PC-9 (cell line): ENCODE measurements around the gene NEUROG3. TPM values are rescaled to one million over a fixed set of nuclear protein-coding genes. Genes with fewer than 3 reads are reported as not detected.

Source experiments
- BruUV-seq: library from RNA; stranded (reverse); fragments of 400-500 nt; replicated peaks from 2 replicates; lab custom pipeline; 2021; lab: Mats Ljungman, UMichigan
- CTCF ChIA-PET: fragments of 300-600 bp; sonication (Branson Sonifier 250); formaldehyde crosslinking; loops from one replicate; lab custom pipeline; 2022; ENCODE audit warnings: antibody characterized with exemption; lab: Charles Lee
- POLR2A ChIA-PET: fragments of 300-600 bp; sonication (Branson Sonifier 250); formaldehyde crosslinking; loops from one replicate; lab custom pipeline; 2022; ENCODE audit warnings: antibody characterized with exemption; ENCODE audit not compliant: unreplicated experiment; lab: Charles Lee
- DNase-seq, 2 experiments: peaks; one replicate each; pipeline versions ENCODE4 v3.0.0 to v3.0.0-alpha.2; 2015 to 2022; ENCODE audit warnings: mixed read lengths in 1 of 2
- H2AFZ ChIP-seq: fragments of 200-600 bp; sonication (generic); 2 replicates; pipeline ENCODE4 v1.8.1; 2017; ENCODE audit warnings: antibody characterized with exemption
- H3F3A ChIP-seq: fragments of 200-600 bp; sonication (generic); 2 replicates; pipeline ENCODE4 v1.8.1; 2017; ENCODE audit warnings: antibody characterized with exemption, mild to moderate bottlenecking, low read depth; ENCODE audit not compliant: insufficient read depth
- H3K27ac ChIP-seq: fragments of 200-600 bp; sonication (generic); 2 replicates; pipeline ENCODE4 v1.6.1; 2016; ENCODE audit warnings: mixed run types
- H3K27me3 ChIP-seq: fragments of 200-600 bp; sonication (generic); 2 replicates; pipeline ENCODE4 v1.6.1; 2016; ENCODE audit warnings: low read depth, mixed run types; ENCODE audit not compliant: insufficient read depth
- H3K36me3 ChIP-seq: fragments of 200-600 bp; sonication (generic); 2 replicates; pipeline ENCODE4 v1.6.1; 2016; ENCODE audit warnings: low read depth, mixed run types
- H3K4me1 ChIP-seq: fragments of 200-600 bp; sonication (generic); replicated peaks from 2 replicates; pipeline ENCODE4 v1.6.1; 2016; ENCODE audit warnings: mixed run types; ENCODE audit not compliant: insufficient read depth
- H3K4me2 ChIP-seq: fragments of 200-600 bp; sonication (generic); 2 replicates; pipeline ENCODE4 v1.6.1; 2017; ENCODE audit warnings: mixed run types
- H3K4me3 ChIP-seq: fragments of 200-600 bp; sonication (generic); 2 replicates; pipeline ENCODE4 v1.6.1; 2016; ENCODE audit warnings: mixed run types
- H3K79me2 ChIP-seq: fragments of 200-600 bp; sonication (generic); 2 replicates; pipeline ENCODE4 v1.6.1; 2017; ENCODE audit warnings: low read depth, mixed run types
- H3K9me2 ChIP-seq: fragments of 200-600 bp; sonication (generic); 2 replicates; pipeline ENCODE4 v1.8.1; 2017; ENCODE audit warnings: mild to moderate bottlenecking; ENCODE audit not compliant: insufficient read depth
- H3K9me3 ChIP-seq: fragments of 200-600 bp; sonication (generic); 2 replicates; pipeline ENCODE4 v1.8.1; 2016; ENCODE audit warnings: low read depth; ENCODE audit not compliant: insufficient read depth
- H4K20me1 ChIP-seq: fragments of 200-600 bp; sonication (generic); 2 replicates; pipeline ENCODE4 v1.8.1; 2017; ENCODE audit not compliant: insufficient read depth
- CTCF ChIP-seq: fragments of 200-600 bp; sonication (generic); conservative IDR thresholded peaks from 2 replicates; pipeline ENCODE4 v1.6.1; 2017; ENCODE audit warnings: mixed run types, antibody characterized with exemption, mild to moderate bottlenecking, moderate library complexity
- EZH2 ChIP-seq: fragments of 200-600 bp; sonication (generic); IDR thresholded peaks from 2 replicates; pipeline ENCODE4 v1.8.0; 2017; ENCODE audit warnings: antibody characterized with exemption, low read depth
- intact Hi-C: fragments of 100-400 bp; cut with micrococcal nuclease; formaldehyde crosslinking; loops from one replicate; pipeline ENCODE4 v1.10.0; 2022; ENCODE audit not compliant: unreplicated experiment
- total RNA-seq: library from RNA; stranded (reverse); gene quantifications from 2 replicates; pipeline ENCODE4 v1.2.3, GENCODE V29; 2021

NEUROG3 gene
- total RNA-seq, 1 experiment from 2014 or later: not detected

GRCh38 chr10:69612760-69613159, 39.5 kb upstream of the NEUROG3 start:
- no peak overlapping the region for H3K27ac ChIP-seq
- no peaks in the 10 kb centered on the region for H3F3A ChIP-seq
- H3K9me2 ChIP-seq: no peaks in the 10 kb centered on the region
- no peak overlapping the region for H3K4me3 ChIP-seq
- H3K4me2 ChIP-seq: no peak overlapping the region
- no peaks in the 10 kb centered on the region for H4K20me1 ChIP-seq
- no peaks in the 10 kb centered on the region for H3K79me2 ChIP-seq
- no peak for DNase-seq
- BruUV-seq: no TSS peak
- H3K36me3 ChIP-seq: no peaks in the 10 kb centered on the region
- CTCF ChIA-PET: interaction anchor here (0.6 kb wide), 1 partner anchor 386 kb away, joined by 21 read pairs; no protein-coding TSS in a partner anchor
- peaks cover 60% of the 10 kb centered on the region for H3K27me3 ChIP-seq
- no peaks in the 10 kb centered on the region for H3K4me1 ChIP-seq
- POLR2A ChIA-PET: no interaction called here
- no peaks in the 10 kb centered on the region for H3K9me3 ChIP-seq
- H2AFZ ChIP-seq: no peak overlapping the region
- intact Hi-C loops: no loop called here
- TF ChIP-seq CTCF (no peak), EZH2 (no peak)

GRCh38 chr10:69609077-69609476, 35.9 kb upstream of the NEUROG3 start:
- Histone ChIP-seq H3K9me3 (no peaks in the 10 kb centered on the region; the same call in 1 of the 2 replicates), H2AFZ (no peak overlapping the region), H3K79me2 (no peaks in the 10 kb centered on the region), H3K36me3 (no peaks in the 10 kb centered on the region), H3K4me1 (no peaks in the 10 kb centered on the region), H3K27me3 (peaks cover 66% of the 10 kb centered on the region), H4K20me1 (no peaks in the 10 kb centered on the region), H3K9me2 (no peaks in the 10 kb centered on the region), H3K27ac (no peak overlapping the region), H3K4me3 (no peak overlapping the region), H3F3A (no peaks in the 10 kb centered on the region), H3K4me2 (no peak overlapping the region)
- no peak for TF ChIP-seq EZH2
- TF ChIP-seq CTCF: no peak
- intact Hi-C loops: no loop called here
- ChIA-PET POLR2A (no interaction called here), CTCF (no interaction called here)
- no TSS peak for BruUV-seq
- no peak for DNase-seq

GRCh38 chr10:69600761-69601330, 27.6 kb upstream of the NEUROG3 start:
- no TSS peak for BruUV-seq
- H3K36me3 ChIP-seq: no peaks in the 10 kb centered on the region
- H2AFZ ChIP-seq: no peak overlapping the region
- no peak overlapping the region for H3K4me3 ChIP-seq
- H3K4me2 ChIP-seq: no peak overlapping the region
- peaks cover 33% of the 10 kb centered on the region for H3K27me3 ChIP-seq
- intact Hi-C loops: no loop called here
- no peaks in the 10 kb centered on the region for H3K9me2 ChIP-seq
- H3F3A ChIP-seq: no peaks in the 10 kb centered on the region
- H3K4me1 ChIP-seq: no peaks in the 10 kb centered on the region
- H3K79me2 ChIP-seq: no peaks in the 10 kb centered on the region
- no peak overlapping the region for H3K27ac ChIP-seq
- ChIA-PET POLR2A (no interaction called here), CTCF (no interaction called here)
- H4K20me1 ChIP-seq: no peaks in the 10 kb centered on the region
- TF ChIP-seq CTCF: no peak
- no peak for DNase-seq
- H3K9me3 ChIP-seq: no peaks in the 10 kb centered on the region; the same call in 1 of the 2 replicates
